HG03565 (cell line): ENCODE measurements around the gene ZNF841.
"Not testable (repeated sequence)": the region's sequence is repeated elsewhere in the genome, so short reads cannot be mapped to it uniquely, and the experiment has no call there.

Source experiments
- ATAC-seq: cut with Tn5 transposase; IDR thresholded peaks from one replicate; pipeline ENCODE4 v1.9.1; 2021; ENCODE audit warnings: mild to moderate bottlenecking, moderate library complexity; ENCODE audit not compliant: unreplicated experiment

The ZNF841 gene

DNA sequence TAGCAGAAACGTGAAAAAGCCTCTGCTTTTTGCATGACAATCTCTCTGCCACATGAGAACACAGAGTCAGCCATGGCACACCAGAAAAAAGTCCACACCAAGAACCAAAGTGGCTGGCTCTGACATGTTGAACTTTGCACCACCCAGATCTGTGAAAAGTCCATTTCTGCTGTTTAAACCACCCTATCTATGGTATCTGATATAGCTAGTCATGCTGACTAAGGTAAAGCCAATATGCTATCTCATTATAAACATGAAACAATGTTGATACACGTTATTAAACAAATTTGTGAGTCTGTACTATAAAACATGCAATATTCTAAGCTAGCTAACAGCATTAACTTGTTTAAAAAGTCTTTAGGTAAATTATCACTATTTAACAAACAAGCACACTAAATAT lies 25.9 kb downstream of the ZNF841 start:
- no peak for ATAC-seq

- no peak for ATAC-seq
Measured at GRCh38 chr19:52066258-52066863, 29.2 kb downstream of the ZNF841 start.

DNA sequence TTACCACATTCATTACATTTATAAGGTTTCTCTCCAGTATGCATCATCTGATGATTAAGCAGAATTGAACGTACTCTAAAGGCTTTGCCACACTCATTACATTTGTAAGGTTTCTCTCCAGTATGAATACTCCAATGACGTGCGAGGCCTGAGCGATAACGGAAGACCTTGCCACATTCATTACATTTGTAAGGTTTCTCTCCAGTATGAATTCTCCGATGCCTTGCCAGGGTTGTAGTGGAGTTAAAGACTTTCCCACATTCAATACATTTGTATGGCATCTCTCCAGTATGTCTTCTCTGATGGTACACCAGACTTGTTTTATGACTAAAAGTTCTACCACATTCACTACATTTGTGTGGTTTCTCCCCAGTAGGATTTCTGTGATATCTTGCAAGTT lies 30.2 kb downstream of the ZNF841 start:
- no peak for ATAC-seq

- not testable (repeated sequence) for ATAC-seq
Measured at GRCh38 chr19:52056480-52056879, 39.1 kb downstream of the ZNF841 start.

- not testable (repeated sequence) for ATAC-seq
Measured at GRCh38 chr19:52051736-52052135, 43.8 kb downstream of the ZNF841 start.

DNA sequence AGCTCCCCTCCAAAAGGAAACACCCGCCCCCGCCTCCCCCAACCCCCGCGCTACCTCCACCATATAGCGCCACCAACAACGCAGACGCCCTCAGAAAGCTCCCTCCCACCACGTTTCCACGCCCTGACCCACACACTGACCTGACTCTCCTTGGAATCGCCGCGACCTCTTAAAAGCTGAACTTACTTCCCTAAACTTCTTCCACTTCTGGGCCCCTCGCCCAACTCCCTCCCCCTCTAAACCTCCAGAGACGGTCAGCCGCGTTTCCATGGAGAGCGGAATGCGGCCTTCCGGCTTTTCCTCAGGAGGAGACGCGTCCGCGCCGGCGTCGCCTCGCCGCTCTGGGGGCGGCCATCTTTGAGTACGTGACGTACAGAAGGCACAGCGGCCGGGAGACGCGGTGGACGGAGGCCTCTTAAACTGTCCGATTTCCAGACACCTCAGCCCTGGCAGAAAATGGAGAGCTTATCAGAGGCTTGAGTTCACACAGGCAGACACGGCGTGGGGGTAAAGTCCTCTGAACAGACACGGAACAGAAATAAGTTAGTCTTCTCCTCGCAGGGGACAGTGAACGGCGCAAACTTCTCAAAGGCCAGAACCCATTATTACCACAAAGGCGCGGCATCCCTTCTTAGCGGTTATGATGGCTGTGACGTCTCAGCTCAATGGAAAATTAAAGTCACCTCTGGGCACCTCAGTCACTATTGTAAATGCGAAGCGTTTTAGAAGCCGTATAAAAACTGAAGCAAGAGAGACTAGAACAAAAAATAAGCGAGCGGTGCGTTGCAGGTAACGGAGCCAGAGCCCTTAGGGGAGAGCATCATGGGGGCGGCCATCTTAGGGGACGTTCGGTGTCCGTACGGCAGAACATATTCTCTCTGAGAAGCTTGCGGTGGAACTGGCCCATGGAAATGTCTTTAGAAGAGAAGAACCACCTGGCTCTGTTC lies 46.7 kb downstream of the ZNF841 start, which contains the start of gene ZNF432:
Gene ZNF432, minus strand, starts transcription at position 284 of the 947 bp plus-strand sequence. CDS start 1,970 bp downstream, outside the sequence.
- ATAC-seq, result peak; percentile 68

DNA sequence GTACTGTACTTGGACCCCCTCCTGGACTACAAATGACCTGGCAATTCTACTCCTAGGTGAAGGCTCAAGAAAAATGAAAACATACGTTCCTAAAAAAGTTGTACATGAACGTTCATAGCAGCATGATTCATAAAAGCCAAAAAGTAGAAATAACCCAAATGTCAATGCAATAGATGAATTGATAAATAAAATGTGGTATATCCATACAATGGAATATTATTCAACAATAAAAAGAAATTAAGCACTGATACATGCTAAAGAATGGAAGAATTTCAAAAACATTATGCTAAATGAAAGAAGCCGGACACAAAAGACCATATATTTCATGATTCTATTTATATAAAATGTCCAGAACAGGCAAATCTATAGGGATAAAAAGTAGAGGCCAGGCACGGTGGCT lies 56.4 kb downstream of the ZNF841 start:
- no peak for ATAC-seq

DNA sequence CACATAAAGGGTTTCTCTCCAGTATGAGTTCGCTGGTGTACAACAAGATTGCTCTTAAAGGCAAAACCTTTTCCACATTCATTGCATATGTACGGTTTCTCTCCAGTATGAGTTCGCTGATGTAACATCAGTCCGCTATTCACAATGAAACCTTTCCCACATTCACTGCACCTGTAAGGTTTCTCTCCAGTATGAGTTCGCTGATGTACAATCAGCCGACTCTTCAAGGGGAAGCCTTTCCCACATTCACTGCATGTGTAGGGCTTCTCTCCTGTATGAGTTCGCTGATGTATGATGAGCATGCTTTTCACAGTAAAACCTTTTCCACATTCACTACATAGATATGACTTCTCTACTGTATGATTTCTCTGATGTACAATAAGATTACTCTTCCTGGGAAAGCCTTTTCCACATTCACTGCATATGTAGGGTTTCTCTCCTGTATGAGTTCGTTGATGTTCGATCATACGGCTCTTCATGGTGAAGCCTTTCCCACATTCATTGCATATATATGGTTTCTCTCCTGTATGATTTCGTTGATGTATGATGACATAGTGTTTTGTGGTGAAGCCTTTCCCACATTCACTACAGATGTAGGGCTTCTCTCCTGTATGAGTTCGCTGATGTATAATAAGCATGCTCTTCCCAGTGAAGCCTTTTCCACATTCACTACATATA lies 61.4 kb downstream of the ZNF841 start:
- ATAC-seq, result no peak

DNA sequence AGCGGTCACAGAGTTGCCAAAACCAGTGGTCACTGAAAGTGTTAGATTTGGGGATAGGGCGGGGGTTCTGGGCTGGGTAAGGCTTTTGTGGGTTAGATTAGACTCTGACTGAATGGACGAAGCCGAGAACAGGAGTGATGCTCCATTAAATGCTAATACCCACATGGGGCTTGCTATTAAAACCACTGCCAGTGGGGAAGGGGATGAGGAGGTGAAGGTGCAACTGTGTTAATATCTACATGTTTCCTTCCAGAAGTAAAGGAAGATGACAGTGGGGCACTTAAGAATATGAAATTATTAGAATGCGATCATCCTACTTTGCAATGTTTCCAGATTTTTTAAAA lies 66.8 kb downstream of the ZNF841 start:
- no peak for ATAC-seq

DNA sequence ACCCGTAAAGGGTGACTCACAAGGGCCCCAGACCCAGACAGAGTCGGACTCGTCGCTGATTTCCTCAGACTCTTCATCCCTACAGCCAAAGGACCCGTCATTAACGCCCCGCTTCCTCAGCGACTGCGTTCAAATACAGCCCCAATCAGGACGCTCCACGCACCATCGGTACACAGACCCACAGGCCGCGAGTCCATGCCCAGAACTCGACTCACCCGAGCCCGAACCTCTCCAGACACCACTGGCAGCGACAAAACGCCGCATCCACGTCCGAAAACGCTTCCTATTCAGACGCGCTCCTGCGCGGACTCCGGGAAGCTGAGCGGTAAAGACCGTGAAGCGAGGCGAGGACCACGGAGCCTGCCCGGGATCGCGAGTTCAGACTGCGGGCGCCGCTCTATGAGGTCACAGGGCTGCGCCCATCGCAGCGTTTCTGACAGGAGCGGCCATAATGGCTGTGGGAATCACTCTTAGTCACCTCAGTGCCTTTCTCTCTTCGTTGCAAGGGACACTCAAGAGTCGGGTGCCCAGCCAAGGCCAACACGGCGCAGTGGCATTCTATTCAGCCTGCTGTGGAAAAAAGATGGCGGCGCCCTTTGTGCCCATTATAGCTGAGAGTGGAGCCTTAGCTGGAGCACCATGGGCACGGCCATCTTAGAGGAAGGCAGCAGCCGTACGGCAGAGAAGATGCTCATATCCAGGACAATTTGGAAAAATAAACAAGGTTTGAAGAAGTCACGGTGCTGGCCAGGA lies 67.4 kb downstream of the ZNF841 start, which contains the start of gene ZNF614:
Gene ZNF614, minus strand, starts transcription at position 353 of the 753 bp plus-strand sequence. CDS start 2,634 bp downstream, outside the sequence.
- peak; percentile 86 for ATAC-seq

DNA sequence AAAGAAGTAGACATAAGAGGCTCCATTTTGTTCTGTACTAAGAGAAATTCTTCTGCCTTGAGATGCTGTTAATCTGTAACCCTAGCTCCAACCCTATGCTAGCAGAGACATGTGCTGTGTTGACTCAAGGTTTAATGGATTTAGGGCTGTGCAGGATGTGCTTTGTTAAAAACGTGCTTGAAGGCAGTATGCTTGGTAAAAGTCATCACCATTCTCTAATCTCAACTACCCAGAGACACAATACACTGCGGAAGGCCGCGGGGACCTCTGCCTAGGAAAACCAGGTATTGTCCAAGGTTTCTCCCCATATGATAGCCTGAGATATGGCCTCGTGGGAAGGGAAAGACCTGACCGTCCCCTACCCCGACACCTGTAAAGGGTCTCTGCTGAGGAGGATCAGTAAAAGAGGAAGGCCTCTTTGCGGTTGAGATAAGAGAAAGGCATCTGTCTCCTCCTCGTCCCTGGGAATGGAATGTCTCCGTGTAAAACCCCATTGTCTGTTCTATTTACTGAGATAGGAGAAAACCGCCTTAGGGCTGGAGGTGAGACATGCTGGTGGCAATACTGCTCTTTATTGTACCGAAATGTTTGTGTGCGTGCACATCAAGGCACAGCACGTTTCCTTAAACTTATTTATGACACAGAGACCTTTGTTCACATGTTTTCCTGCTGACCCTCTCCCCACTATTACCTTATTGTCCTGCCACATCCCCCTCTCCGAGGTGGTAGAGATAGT lies 69.1 kb downstream of the ZNF841 start:
- ATAC-seq, result not testable (repeated sequence)

DNA sequence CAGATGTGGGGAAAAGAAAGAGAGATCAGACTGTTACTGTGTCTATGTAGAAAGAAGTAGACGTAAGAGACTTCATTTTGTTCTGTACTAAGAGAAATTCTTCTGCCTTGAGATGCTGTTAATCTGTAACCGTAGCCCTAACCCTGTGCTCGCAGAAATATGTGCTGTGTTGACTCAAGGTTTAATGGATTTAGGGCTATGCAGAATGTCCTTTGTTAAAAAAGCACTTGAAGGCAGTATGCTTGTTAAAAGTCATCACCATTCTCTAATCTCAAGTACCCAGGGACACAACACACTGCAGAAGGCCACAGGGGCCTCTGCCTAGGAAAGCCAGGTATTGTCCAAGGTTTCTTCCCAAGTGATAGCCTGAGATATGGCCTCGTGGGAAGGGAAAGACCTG lies 71.1 kb downstream of the ZNF841 start:
- ATAC-seq, result not testable (repeated sequence)

- ATAC-seq, result no peak
Measured at GRCh38 chr19:52022193-52022592, 73.4 kb downstream of the ZNF841 start.

DNA sequence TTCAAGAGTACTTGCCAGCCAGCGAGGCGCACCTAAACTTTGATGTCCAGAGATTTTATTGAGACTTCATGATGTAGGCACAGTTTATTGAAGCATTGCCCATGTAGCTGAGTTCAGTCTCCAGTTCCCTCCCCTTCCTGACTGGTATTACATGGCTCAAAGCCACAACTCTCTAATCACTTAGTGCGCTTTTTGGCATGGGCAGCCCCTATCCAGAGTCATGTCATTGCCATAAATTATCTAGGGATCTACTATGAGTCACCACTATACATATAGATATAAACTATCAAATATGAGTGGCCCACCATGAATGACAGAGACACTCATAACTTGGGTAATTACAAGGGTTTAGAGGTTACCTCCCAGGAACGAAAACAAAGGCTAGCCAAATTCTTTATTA lies 75.1 kb downstream of the ZNF841 start:
- no peak for ATAC-seq
